ENCODE measurements around the gene APOOL. TPM values are rescaled to one million over a fixed set of nuclear protein-coding genes. Genes with fewer than 3 reads are reported as not detected.

APOOL gene
- total and polyA plus RNA-seq, 10 of the 15 experiments (the other 5 are each of a cell fraction or from before 2014, with no cell fraction given): 4.4 to 14.7 (median 7.7) TPM

- no peak for TF ChIP-seq ZBED1 (IDR thresholded peaks at IDR 0.05; ENCODE audit: borderline replicate concordance)
Measured at GRCh38 chrX:85051627-85052026, 48.0 kb downstream of the APOOL start (continued).

GRCh38 chrX:85052205-85052604 lies 48.5 kb downstream of the APOOL start:
- in situ Hi-C loops (cut with MboI): no loop called here
- no peak overlapping the region for H3K4me2 ChIP-seq (ENCODE audit: control insufficient read depth, insufficient read depth)

More at GRCh38 chrX:85052205-85052604, 48.5 kb downstream of the APOOL start:
- no peak overlapping the region for H3K27ac ChIP-seq (ENCODE audit: control insufficient read depth, insufficient read depth)
- no peak overlapping the region for H3K4me3 ChIP-seq
- intact Hi-C loops (cut with micrococcal nuclease; ENCODE audit: unreplicated experiment): loop anchor here (5.0 kb wide), 1 partner anchor 1005 kb away; no protein-coding TSS in a partner anchor
- DNase-seq (ENCODE audit: low read depth, low spot score): no peak
- 20% methylated on average over 3 of the region's 3 CpGs for WGBS (ENCODE audit: insufficient coverage, insufficient replicate concordance, low lambda C conversion rate, missing lambda C conversion rate)
- H3K4me1 ChIP-seq (ENCODE audit: control insufficient read depth, insufficient read depth, low read length): no peaks in the 10 kb centered on the region
- RAD21 ChIA-PET (ENCODE audit: unreplicated experiment): interaction anchor here (1.6 kb wide), 1 partner anchor 12 kb away, joined by 4 read pairs; no protein-coding TSS in a partner anchor
- no peaks in the 10 kb centered on the region for H4K20me1 ChIP-seq (ENCODE audit: control insufficient read depth, insufficient read depth)
- POLR2A ChIA-PET: no interaction called here
- no TSS peak for BruUV-seq (replicated peaks)
- no peaks in the 10 kb centered on the region for H3K36me3 ChIP-seq (ENCODE audit: control insufficient read depth in 2 of 2, insufficient read depth in 2 of 2, low read length in 1 of 2)
- H3K79me2 ChIP-seq (ENCODE audit: control insufficient read depth, insufficient read depth, low read length): no peaks in the 10 kb centered on the region
- TF ChIP-seq ELK1 (IDR thresholded peaks at IDR 0.05; ENCODE audit: low read depth, low read length) (no peak), BACH1 (IDR thresholded peaks at IDR 0.05; ENCODE audit: borderline replicate concordance) (no peak), YY1 (IDR thresholded peaks at IDR 0.05; ENCODE audit: low read depth, low read length) (no peak)
- H3K9ac ChIP-seq (ENCODE audit: control insufficient read depth, insufficient read depth, low read length): no peak overlapping the region
- no peak for ATAC-seq
- H2AFZ ChIP-seq (ENCODE audit: control insufficient read depth, low read depth, low read length): no peak overlapping the region
- CTCF ChIA-PET: interaction anchor here (0.8 to 1.3 kb wide), 4 partner anchors 8 to 1006 kb away, joined by 3 to 15 read pairs (median 6); no protein-coding TSS in a partner anchor
- SMC1A ChIA-PET (ENCODE audit: uncharacterized antibody, unreplicated experiment): interaction anchor here (0.7 to 2.8 kb wide), 5 partner anchors 12 to 712 kb away, joined by 3 to 9 read pairs (median 4); no protein-coding TSS in a partner anchor
- FAIRE-seq: no peak
- H3K9me3 ChIP-seq (replicated peaks; ENCODE audit: control insufficient read depth, insufficient read depth, low read length): no peaks in the 10 kb centered on the region
- H3K27me3 ChIP-seq (replicated peaks in 1 of 2; ENCODE audit: control insufficient read depth in 2 of 2, insufficient read depth in 2 of 2, low read length in 1 of 2): no peaks in the 10 kb centered on the region
